Endothelial cell (in vitro differentiated cells): ENCODE data around the gene MRPS23. TPM values are rescaled to one million over a fixed set of nuclear protein-coding genes. Genes with fewer than 3 reads are reported as not detected.
A peak's percentile ranks its signal among the peaks of the same experiment; 100 is the strongest.

Experiments
- DNase-seq: peaks from one replicate; pipeline ENCODE4 v3.0.0; 2021; ENCODE audit warnings: low spot score
- H3K27ac Mint-ChIP-seq: one replicate; pipeline ENCODE4 v1.8.0; 2021; ENCODE audit warnings: mixed read lengths, inconsistent platforms; ENCODE audit not compliant: unreplicated experiment
- H3K27me3 Mint-ChIP-seq: one replicate; pipeline ENCODE4 v1.8.0; 2021; ENCODE audit warnings: mild to moderate bottlenecking, moderate library complexity, mixed read lengths, inconsistent platforms; ENCODE audit not compliant: unreplicated experiment
- H3K36me3 Mint-ChIP-seq: one replicate; pipeline ENCODE4 v1.8.0; 2021; ENCODE audit warnings: mild to moderate bottlenecking, low read depth, mixed read lengths, inconsistent platforms; ENCODE audit not compliant: unreplicated experiment
- H3K4me1 Mint-ChIP-seq: one replicate; pipeline ENCODE4 v1.8.0; 2021; ENCODE audit warnings: mild to moderate bottlenecking, mixed read lengths, inconsistent platforms; ENCODE audit not compliant: unreplicated experiment
- H3K4me3 Mint-ChIP-seq: one replicate; pipeline ENCODE4 v1.8.0; 2021; ENCODE audit warnings: mild to moderate bottlenecking, mixed read lengths, inconsistent platforms; ENCODE audit not compliant: unreplicated experiment
- H3K9me3 Mint-ChIP-seq: one replicate; pipeline ENCODE4 v1.8.0; 2021; ENCODE audit warnings: mixed read lengths, inconsistent platforms; ENCODE audit not compliant: unreplicated experiment
- total RNA-seq: library from RNA; stranded (reverse); fragmentation: NEBNext Ultra II Directional; extraction: Animal tissue kit (Norgen Biotek cat#: 25700); gene quantifications from one replicate; pipeline ENCODE4 v1.2.1, GENCODE V29; 2021; ENCODE audit not compliant: unreplicated experiment
- TF ChIP-seq, protein P1 (sequence below): fragments of 200-600 bp; sonication (generic); IDR thresholded peaks from one replicate; pipeline ENCODE4 v1.5.0; 2021; ENCODE audit warnings: antibody characterized with exemption; ENCODE audit not compliant: unreplicated experiment

MRPS23 gene
- total RNA-seq, 1 donor from 2014 or later, result 39.3 TPM

DNA sequence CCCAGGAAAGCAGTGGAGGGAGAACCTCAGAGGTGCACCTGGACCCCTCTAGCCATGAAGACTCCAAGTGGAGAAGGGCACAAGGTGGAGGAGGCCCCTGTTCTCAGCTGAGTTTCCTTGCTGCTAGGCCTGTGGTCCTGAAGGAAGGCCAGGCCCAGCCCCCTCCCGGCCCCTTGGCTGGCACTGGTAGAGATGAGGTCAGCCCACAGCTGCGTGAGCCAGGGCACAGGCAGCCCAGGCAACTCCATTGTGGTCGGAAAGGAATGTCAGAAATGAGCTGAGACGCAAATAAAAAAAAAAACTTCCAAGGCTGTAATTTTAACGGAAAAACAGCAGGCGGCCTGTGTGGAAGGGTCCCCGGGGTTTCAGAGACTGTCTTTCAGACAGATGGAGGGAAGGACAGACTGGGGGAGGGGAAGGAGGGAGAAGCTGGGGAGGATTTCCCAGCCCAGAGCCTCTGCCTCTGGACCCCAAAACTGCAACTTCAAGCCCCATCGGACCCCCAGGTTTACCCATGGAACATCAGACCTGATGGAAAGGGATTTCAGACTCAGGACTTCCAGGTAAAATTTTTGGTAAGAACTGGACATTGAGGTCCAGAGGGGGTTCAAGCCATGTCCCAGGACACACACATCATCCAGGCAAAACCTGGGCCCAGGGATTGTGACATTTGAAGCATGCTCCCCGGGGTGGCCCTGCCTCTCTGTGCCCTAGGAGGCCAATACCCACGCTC is 25.6 kb upstream of the MRPS23 start:
- H3K4me1 Mint-ChIP-seq, result peaks cover 41% of the 10 kb centered on the region
- no peaks in the 10 kb centered on the region for H3K9me3 Mint-ChIP-seq
- peak overlapping the region; percentile 61 for H3K27ac Mint-ChIP-seq
- TF ChIP-seq, protein P1, sequence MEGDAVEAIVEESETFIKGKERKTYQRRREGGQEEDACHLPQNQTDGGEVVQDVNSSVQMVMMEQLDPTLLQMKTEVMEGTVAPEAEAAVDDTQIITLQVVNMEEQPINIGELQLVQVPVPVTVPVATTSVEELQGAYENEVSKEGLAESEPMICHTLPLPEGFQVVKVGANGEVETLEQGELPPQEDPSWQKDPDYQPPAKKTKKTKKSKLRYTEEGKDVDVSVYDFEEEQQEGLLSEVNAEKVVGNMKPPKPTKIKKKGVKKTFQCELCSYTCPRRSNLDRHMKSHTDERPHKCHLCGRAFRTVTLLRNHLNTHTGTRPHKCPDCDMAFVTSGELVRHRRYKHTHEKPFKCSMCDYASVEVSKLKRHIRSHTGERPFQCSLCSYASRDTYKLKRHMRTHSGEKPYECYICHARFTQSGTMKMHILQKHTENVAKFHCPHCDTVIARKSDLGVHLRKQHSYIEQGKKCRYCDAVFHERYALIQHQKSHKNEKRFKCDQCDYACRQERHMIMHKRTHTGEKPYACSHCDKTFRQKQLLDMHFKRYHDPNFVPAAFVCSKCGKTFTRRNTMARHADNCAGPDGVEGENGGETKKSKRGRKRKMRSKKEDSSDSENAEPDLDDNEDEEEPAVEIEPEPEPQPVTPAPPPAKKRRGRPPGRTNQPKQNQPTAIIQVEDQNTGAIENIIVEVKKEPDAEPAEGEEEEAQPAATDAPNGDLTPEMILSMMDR, result peak; percentile 74
- peak; percentile 79 for DNase-seq
- no peaks in the 10 kb centered on the region for H3K36me3 Mint-ChIP-seq
- H3K27me3 Mint-ChIP-seq, result peaks cover 7% of the 10 kb centered on the region
- peak overlapping the region; percentile 11 for H3K4me3 Mint-ChIP-seq

DNA sequence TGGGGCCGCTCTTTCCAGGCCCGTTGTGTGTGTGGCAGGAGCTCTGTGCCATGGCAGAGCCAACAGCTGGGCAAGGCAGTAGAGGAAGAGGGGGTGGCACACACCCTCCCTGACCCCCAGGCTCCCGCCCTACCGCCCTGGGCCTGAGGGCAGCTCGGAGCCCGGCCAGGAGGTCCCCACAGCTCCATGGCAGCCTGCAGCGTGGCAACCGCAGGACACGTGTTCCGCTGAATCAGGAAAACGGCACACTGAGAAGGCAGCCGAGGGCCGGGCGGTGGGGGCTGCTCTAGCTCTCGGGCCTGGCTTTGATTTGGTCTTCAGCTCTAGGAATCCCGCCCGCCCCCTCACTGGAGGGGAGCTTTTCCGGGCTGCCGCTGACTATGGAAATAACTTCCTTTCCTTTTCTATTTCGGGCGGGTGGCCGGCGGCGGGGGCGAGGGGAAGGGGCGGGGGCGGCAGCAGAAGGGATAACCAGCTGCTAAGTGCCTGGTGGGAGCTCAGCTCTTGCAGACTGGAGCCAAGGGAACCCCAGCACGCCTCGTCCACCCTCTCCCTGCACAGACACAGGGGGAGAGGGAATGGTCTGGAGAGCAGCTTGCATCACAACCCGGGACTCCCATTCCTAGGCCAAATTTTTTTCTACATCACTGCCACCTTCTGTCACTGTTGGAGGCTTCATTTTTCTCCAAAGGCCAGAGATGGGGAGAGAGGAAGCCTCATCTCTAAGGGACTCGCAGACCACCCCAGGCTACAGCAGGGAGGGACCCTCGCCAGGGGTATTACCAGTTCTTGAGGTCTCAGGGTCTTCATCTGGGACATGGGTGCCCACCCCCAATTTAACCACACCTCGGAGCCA is 24.8 kb upstream of the MRPS23 start:
- Mint-ChIP-seq H3K9me3 (no peaks in the 10 kb centered on the region), H3K27ac (peak overlapping the region; percentile 88), H3K27me3 (peaks cover 14% of the 10 kb centered on the region), H3K36me3 (peaks cover 6% of the 10 kb centered on the region), H3K4me1 (peaks cover 48% of the 10 kb centered on the region), H3K4me3 (peak overlapping the region; percentile 11)
- peak; percentile 81 for DNase-seq
- TF ChIP-seq, protein P1, result no peak

DNA sequence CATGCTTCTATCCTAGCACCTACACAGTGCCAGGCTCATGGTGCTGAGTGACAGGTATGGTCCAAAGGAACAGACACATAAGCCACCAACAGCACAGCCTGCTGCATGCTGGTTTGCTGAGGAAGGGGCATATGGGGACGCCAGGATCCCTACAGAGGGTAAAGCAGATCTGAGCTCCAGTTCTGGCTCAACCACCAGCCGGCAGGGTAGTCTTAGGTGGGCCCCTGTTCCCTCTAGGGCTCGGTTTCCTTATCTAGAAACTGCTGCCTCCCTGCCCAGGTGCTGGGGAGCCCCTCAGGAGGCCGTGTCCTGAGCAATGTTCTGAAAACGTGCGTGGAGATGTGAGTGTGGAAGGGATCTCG is 24.2 kb upstream of the MRPS23 start:
- TF ChIP-seq, protein P1, result no peak
- Mint-ChIP-seq H3K27me3 (peaks cover 14% of the 10 kb centered on the region), H3K4me3 (no peak overlapping the region), H3K36me3 (peaks cover 6% of the 10 kb centered on the region), H3K27ac (peak overlapping the region; percentile 88), H3K4me1 (peaks cover 51% of the 10 kb centered on the region), H3K9me3 (no peaks in the 10 kb centered on the region)
- DNase-seq, result no peak

DNA sequence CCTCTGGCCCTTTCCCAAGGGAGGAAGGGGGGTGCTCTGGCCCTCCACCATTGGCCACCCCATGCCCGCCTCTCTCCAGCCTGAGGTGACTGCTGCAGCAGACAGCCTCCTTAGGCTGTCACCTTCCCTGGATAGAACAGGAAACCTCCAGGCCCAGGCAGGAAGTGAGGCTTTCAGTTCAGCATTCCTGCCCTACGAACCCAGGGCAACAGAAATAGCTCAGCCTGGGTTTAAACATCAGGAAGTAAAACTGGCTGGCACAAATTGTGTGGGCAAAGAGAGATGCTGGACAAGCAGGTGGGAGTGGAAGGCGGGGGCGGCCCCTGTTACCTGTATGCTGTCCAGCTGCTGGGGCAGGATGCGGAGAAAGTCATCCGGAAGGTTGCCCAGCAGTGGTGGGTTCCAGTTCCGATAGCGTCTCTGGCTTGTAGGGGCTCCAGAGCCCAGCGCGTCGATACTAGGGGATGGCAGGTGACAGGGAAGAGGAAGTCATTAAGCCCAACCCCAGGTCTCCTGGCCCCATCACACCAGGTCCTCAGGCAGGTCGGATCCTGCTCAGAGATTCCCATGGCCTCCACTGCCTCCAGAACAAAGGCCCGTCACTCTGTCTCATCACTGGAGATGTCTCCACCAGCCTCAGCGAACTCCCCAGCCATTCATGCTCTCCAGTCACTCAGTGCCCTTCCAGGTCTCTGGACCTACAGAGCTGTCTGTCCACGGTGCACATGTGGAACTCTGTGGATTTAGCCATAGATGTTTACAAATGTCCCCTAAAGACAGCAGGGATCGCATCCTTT is 23.6 kb upstream of the MRPS23 start:
- TF ChIP-seq, protein P1, result no peak
- peak; percentile 43 for DNase-seq
- H3K27me3 Mint-ChIP-seq, result peaks cover 14% of the 10 kb centered on the region
- H3K36me3 Mint-ChIP-seq, result peaks cover 6% of the 10 kb centered on the region
- H3K4me1 Mint-ChIP-seq, result peaks cover 56% of the 10 kb centered on the region
- H3K4me3 Mint-ChIP-seq, result peak overlapping the region; percentile 67
- peak overlapping the region; percentile 88 for H3K27ac Mint-ChIP-seq
- no peaks in the 10 kb centered on the region for H3K9me3 Mint-ChIP-seq
